Activated CD4-positive, alpha-beta memory T cell treated with anti-CD3 and anti-CD28 coated beads for 36 hours (primary cell): ENCODE data around the gene UPK3A. TPM values are rescaled to one million over a fixed set of nuclear protein-coding genes. Genes with fewer than 3 reads are reported as not detected.

Experiments used
- CTCF ChIA-PET: fragments of 350-600 bp; sonication (Branson Sonifier 250); formaldehyde crosslinking; loops from one replicate; lab custom pipeline; 2021; ENCODE audit warnings: antibody characterized with exemption, inconsistent platforms; lab: Charles Lee
- POLR2A ChIA-PET: fragments of 350-600 bp; sonication (Branson Sonifier 250); formaldehyde crosslinking; loops from one replicate; lab custom pipeline; 2021; ENCODE audit warnings: antibody characterized with exemption; lab: Charles Lee
- DNase-seq: peaks from one replicate; pipeline ENCODE4 v3.0.0-alpha.2; 2020
- H3K27ac Mint-ChIP-seq: one replicate; pipeline ENCODE4 v1.8.0; 2021; ENCODE audit warnings: mixed read lengths
- H3K27me3 Mint-ChIP-seq: one replicate; pipeline ENCODE4 v1.8.0; 2021; ENCODE audit warnings: mixed read lengths
- H3K36me3 Mint-ChIP-seq: one replicate; pipeline ENCODE4 v1.8.0; 2021; ENCODE audit warnings: mixed read lengths
- H3K4me1 Mint-ChIP-seq: one replicate; pipeline ENCODE4 v1.8.0; 2021; ENCODE audit warnings: low read depth, mixed read lengths
- H3K4me3 Mint-ChIP-seq: one replicate; pipeline ENCODE4 v1.8.0; 2021; ENCODE audit warnings: mild to moderate bottlenecking, mixed read lengths
- H3K9me3 Mint-ChIP-seq: one replicate; pipeline ENCODE4 v1.8.0; 2021; ENCODE audit warnings: mixed read lengths
- intact Hi-C: fragments of 100-400 bp; cut with micrococcal nuclease; formaldehyde crosslinking; loops from one replicate; pipeline ENCODE4 v1.15.1; 2023
- total RNA-seq, 2 experiments: library from RNA; stranded (reverse); gene quantifications; one replicate each; pipeline ENCODE4 v1.2.3, GENCODE V29; 2021

UPK3A gene
- total RNA-seq, 2 experiments from 2014 or later: not detected

DNA sequence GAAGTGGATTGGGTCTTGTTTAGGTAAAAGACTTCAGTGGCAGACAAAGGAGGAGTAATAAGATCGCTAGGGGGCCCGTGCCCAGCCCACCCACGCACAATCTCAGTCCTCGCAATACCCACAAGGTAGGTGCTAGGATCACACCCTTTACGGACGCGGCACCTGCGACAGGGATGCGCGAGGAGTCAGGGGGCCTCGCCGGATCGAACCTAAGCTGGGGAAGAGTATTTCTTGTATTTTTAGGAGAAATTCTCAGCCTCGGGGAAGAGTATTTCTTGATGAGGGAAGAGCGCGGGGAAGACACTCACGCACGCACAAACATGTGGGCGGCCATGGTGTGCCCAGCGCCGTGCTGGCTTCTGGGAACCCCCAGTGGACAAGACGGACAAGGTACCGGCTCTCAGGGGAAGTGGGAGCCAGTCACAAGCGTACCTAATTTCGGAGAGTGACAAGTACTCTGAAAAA is 24.2 kb downstream of the UPK3A start:
- DNase-seq: peak; percentile 50
- H3K4me1 Mint-ChIP-seq: peaks cover 38% of the 10 kb centered on the region
- peak overlapping the region; percentile 83 for H3K4me3 Mint-ChIP-seq
- intact Hi-C loops: loop anchor here (1.0 to 2.0 kb wide), 3 partner anchors 9 to 68 kb away; partner anchors contain the start of gene KIAA0930
- H3K27me3 Mint-ChIP-seq: no peaks in the 10 kb centered on the region
- POLR2A ChIA-PET: interaction anchor here (1.3 kb wide), 1 partner anchor 9 kb away, joined by 3 read pairs; no protein-coding TSS in a partner anchor
- no peaks in the 10 kb centered on the region for H3K9me3 Mint-ChIP-seq
- H3K27ac Mint-ChIP-seq: peak overlapping the region; percentile 92
- CTCF ChIA-PET: no interaction called here
- no peaks in the 10 kb centered on the region for H3K36me3 Mint-ChIP-seq

DNA sequence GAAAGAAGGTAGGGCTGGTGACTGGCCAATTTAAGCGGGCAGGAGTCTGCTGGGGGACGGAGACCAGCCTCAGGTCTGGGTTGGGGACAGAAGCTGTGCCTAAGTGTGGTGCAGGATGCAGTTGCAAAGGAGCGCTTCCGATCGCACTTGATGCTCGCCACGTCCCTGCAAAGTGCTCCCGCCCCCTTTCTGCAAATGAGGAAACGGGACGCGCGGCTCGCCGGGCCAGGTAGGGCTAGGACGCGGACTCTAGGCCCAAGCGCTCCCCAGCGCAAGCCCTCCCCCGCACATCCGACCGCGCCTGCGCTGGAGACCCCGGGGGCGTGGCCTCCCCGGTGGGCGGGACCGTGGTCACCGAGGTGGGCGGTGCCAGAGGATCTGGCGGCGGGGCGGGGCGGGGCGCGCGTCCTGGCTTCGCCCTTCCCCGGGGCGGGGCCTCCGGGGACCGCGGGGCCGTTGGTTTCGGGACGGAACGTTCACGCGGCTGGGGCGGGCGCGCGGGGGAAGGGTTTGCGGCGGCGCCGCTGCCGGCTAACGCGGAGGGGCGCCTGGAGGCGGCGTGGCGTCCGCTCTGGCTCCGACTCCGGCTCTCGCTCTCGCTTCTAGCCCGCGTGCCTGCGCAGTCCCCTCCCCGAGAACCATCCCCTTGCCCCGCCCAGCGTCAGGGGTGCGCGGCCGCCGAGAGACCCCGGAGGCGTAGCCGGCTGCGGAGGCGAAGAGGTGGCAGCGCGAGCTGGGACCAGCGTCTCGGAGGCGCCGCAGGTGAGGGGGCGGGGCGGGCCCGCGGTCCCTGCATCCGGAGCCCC is 24.9 kb downstream of the UPK3A start, which contains the start of gene FAM118A:
FAM118A (plus strand) TSS at position 513 of the 806 bp plus-strand sequence. CDS start 12,446 bp downstream, outside the sequence.
- Mint-ChIP-seq H3K4me3 (peak within 1 kb of the TSS; percentile 83), H3K9me3 (no peaks in the 10 kb centered on the region), H3K27ac (peak within 1 kb of the TSS; percentile 92), H3K36me3 (no peaks in the 10 kb centered on the region), H3K4me1 (peaks cover 44% of the 10 kb centered on the region), H3K27me3 (no peaks in the 10 kb centered on the region)
- intact Hi-C loops: loop anchor here (1.0 to 2.0 kb wide), 3 partner anchors 9 to 69 kb away; partner anchors contain the start of gene KIAA0930
- ChIA-PET CTCF (no interaction called here), POLR2A (interaction anchor here (1.0 to 1.3 kb wide), 2 partner anchors 8 to 10 kb away, joined by 3 read pairs; no protein-coding TSS in a partner anchor)
- peak; percentile 97 for DNase-seq

DNA sequence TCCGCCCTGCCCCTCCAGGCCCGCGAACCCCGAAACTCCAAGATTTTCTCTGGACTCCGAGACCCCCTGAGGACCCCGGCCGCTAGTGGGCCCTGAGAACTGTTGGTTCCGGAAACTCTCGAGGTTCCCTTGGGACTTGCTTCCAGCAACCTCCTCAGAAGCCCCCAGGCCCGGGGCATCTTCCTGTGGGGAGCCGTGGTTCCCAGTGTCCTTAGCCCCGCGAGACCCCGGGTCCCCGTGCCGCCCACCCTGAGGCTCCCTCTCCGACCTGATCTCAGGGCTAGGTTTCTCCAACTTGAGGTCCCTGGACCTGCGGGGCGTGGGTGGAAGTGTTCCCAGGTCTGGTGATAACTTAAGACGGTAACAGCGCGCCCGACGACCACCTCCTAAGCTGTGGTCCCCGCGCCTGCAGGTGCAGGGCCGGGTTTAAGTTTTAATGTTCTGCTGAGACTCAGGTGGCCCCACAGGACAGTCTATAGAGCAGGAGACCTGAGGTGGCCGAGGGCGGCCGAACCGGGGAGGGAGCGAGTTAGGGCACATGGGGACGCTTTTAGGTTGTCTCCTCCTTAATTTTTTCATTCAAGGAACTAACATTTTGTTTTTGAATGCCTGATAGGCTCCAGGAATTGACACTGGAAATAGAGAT is 25.7 kb downstream of the UPK3A start:
- intact Hi-C loops: no loop called here
- POLR2A ChIA-PET: interaction anchor here (1.0 to 1.4 kb wide), 3 partner anchors 7 to 103 kb away, joined by 3 to 4 read pairs (median 3); partner anchors contain the start of genes RIBC2 and SMC1B
- CTCF ChIA-PET: no interaction called here
- no peaks in the 10 kb centered on the region for H3K27me3 Mint-ChIP-seq
- H3K4me1 Mint-ChIP-seq: peaks cover 51% of the 10 kb centered on the region
- no peaks in the 10 kb centered on the region for H3K9me3 Mint-ChIP-seq
- no peaks in the 10 kb centered on the region for H3K36me3 Mint-ChIP-seq
- DNase-seq: peak; percentile 31
- H3K27ac Mint-ChIP-seq: peak overlapping the region; percentile 71
- peak overlapping the region; percentile 80 for H3K4me3 Mint-ChIP-seq

DNA sequence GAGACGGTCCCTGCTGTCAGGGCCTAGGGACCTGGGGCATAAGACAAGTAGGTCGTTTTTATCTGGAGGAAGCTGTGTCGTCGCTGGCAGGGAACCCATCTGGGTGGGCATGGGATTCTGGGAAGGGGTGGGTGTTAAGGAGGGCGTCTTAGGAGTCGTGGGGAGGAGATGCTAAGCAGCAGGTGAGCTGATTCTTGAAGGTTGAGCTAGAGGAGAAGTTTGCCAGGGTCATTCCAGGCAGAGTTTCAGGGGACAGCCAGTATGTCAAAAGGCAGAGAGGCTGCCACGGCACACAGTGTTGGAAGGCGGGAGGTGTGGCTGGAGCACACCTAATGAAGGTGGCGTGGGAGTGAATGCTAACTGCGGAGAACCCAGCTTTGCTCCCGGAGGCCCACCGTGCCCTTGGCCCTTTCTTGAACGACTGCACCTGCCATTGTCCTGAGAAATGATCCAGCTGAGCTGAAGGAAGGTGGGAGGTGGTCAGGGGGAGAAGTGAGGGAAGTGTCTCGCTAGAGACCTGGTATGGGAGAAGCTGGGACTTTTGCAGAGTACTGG is 26.3 kb downstream of the UPK3A start:
- POLR2A ChIA-PET: interaction anchor here (1.4 kb wide), 1 partner anchor 102 kb away, joined by 4 read pairs; the partner anchor contains the start of genes RIBC2 and SMC1B
- intact Hi-C loops: no loop called here
- Mint-ChIP-seq H3K4me1 (peaks cover 57% of the 10 kb centered on the region), H3K9me3 (no peaks in the 10 kb centered on the region), H3K36me3 (no peaks in the 10 kb centered on the region), H3K27ac (peak overlapping the region; percentile 71), H3K4me3 (peak overlapping the region; percentile 80), H3K27me3 (no peaks in the 10 kb centered on the region)
- no peak for DNase-seq
- CTCF ChIA-PET: no interaction called here

DNA sequence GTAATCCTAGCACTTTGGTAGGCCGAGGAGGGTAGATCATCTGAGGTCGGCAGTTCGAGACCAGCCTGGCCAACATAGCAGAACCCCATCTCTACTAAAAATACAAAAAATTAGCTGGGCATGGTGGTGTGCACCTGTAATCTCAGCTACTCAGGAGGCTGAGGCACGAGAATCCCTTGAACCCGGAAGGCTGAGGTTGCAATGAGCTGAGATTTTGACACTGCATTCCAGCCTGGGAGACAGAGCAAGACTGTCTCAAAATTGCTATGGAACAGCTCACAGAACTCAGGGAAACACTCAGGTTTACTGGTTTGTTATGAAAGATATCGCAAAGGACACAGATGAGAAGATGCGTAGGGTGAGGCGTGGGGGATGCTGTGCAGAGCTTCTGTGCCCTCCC is 27.7 kb downstream of the UPK3A start:
- no peak overlapping the region for H3K4me3 Mint-ChIP-seq
- CTCF ChIA-PET: no interaction called here

DNA sequence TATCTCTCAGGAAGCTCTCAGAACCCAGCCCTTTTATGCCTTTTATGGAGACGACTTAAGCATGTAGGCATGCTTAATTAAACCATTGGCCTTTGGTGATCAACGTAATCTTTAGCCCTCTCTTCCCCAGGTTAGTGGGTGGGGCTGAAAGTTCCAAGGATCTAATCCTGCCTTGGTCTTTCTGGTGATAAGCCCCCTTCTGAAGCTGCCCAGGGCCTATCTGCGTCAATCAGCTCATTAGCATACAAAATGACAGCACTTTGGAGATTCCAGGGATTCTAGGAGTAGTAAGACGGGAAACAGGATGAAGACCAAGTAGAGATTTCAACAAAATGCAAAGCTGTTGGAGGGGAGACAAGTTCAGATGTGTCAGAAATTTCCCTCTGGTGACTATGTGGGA is 28.1 kb downstream of the UPK3A start:
- no peaks in the 10 kb centered on the region for H3K36me3 Mint-ChIP-seq
- no peak overlapping the region for H3K4me3 Mint-ChIP-seq
- CTCF ChIA-PET: no interaction called here

More for the DNA sequence above, 27.7 kb downstream of the UPK3A start:
- H3K9me3 Mint-ChIP-seq: no peaks in the 10 kb centered on the region
- no peak overlapping the region for H3K27ac Mint-ChIP-seq
- intact Hi-C loops: no loop called here
- no peaks in the 10 kb centered on the region for H3K27me3 Mint-ChIP-seq
- no peak for DNase-seq
- peaks cover 70% of the 10 kb centered on the region for H3K4me1 Mint-ChIP-seq
- H3K36me3 Mint-ChIP-seq: no peaks in the 10 kb centered on the region
- POLR2A ChIA-PET: interaction anchor here (1.3 kb wide), 1 partner anchor 9 kb away, joined by 4 read pairs; no protein-coding TSS in a partner anchor

DNA sequence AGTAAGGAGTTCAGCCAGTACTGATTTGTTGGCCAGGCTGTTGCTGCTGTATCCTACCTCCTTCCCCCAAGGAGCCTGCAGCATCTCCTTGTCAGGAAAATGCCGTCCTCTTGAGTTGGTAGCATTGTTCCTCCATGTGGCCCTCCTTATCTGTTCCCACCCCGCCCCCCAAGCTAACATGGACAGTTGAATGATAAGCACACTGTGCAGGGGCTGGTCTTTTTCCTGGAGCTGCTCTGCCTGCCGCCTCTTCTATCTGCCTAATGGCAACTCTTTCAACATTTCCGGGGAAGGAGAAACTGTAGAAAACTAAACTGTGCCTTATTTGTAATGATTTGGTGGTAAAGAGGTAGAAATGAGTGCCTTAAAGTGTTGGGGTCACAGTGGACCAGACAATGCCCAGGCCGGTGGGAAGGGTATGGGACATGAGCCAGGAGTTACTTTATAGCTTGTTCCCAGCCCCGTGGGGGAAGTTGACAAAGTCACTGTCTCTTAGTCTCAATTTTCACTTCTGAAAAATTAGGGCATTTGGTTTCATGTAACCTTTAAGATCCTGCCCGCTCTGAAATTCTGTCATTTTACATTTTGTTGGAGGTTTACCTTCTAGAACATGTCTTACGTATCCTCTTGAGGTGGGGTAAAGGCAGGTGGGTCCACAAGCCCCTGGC is 29.4 kb downstream of the UPK3A start:
- ChIA-PET POLR2A (no interaction called here), CTCF (no interaction called here)
- H3K4me1 Mint-ChIP-seq: peaks cover 79% of the 10 kb centered on the region
- no peak overlapping the region for H3K4me3 Mint-ChIP-seq
- no peaks in the 10 kb centered on the region for H3K9me3 Mint-ChIP-seq
- no peaks in the 10 kb centered on the region for H3K36me3 Mint-ChIP-seq
- DNase-seq: no peak
- intact Hi-C loops: no loop called here
- H3K27me3 Mint-ChIP-seq: no peaks in the 10 kb centered on the region
- H3K27ac Mint-ChIP-seq: peak overlapping the region; percentile 19

More for the DNA sequence above, 28.1 kb downstream of the UPK3A start:
- intact Hi-C loops: no loop called here
- H3K27ac Mint-ChIP-seq: no peak overlapping the region
- H3K4me1 Mint-ChIP-seq: peaks cover 74% of the 10 kb centered on the region
- POLR2A ChIA-PET: interaction anchor here (1.3 kb wide), 1 partner anchor 9 kb away, joined by 4 read pairs; no protein-coding TSS in a partner anchor
- no peak for DNase-seq
- H3K9me3 Mint-ChIP-seq: no peaks in the 10 kb centered on the region
- H3K27me3 Mint-ChIP-seq: no peaks in the 10 kb centered on the region

DNA sequence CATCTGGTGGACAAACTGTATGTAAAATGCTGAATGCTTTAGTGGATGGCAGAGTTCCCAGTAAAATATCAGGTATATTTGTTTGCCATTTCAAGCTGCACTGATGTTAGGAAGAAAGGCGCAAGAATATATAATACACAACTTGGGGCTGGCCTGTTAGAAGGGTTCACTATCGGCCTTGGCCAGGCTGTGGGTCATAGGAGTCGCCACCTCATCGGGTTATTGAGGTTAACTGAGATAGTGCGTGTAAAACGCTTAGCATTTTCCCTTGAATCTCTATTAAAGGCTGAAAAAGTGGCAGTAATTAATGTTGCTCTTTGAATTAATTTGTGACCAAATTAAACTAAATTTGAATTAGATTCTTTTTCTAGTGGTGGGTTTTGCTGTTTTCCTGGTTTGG is 30.0 kb downstream of the UPK3A start:
- intact Hi-C loops: loop anchor here (5.0 kb wide), 1 partner anchor 152 kb away; the partner anchor contains the start of gene NUP50
- POLR2A ChIA-PET: no interaction called here
- H3K4me1 Mint-ChIP-seq: peaks cover 82% of the 10 kb centered on the region

DNA sequence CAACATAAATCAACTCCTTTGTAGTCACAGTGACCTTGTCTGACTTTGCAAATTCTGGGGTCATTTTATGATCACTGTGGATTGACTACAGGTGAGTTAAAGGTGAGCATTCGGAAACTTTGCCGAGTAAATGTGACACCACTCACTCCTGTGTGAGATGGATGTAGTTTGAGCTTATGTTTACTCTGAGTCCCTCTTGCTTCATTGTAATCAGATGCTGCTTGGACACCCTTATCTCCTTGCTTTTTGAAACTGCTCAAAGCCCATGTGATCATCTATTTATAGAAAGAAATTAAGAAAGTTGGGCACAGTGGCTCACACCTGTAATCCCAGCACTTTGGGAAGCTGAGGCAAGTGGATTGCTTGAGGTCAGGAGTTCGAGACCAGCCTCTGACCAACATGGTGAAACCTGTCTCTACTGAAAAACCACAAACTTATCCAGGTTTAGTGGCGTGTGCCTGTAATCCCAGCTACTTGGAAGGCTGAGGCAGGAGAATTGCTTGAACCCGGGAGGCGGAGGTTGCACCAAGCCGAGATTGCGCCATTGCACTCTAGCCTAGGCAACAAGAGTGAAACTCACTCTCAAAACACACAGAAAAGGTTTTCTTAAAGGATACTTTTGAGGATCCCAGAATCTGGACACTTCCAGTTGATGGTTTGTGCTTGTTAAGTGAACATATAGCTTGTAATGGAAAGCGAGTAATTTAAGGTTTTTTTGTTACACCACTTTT is 32.2 kb downstream of the UPK3A start:
- DNase-seq: no peak
- Mint-ChIP-seq H3K36me3 (no peaks in the 10 kb centered on the region), H3K27ac (peak overlapping the region; percentile 95), H3K9me3 (no peaks in the 10 kb centered on the region), H3K27me3 (no peaks in the 10 kb centered on the region), H3K4me1 (peaks cover 76% of the 10 kb centered on the region), H3K4me3 (no peak overlapping the region)
- intact Hi-C loops: loop anchor here (5.0 kb wide), 1 partner anchor 155 kb away; the partner anchor contains the start of gene NUP50
- ChIA-PET POLR2A (interaction anchor here (1.6 kb wide), 1 partner anchor 7 kb away, joined by 3 read pairs; the partner anchor contains the start of gene FAM118A), CTCF (no interaction called here)

More for the DNA sequence above, 30.0 kb downstream of the UPK3A start:
- H3K9me3 Mint-ChIP-seq: no peaks in the 10 kb centered on the region
- H3K27me3 Mint-ChIP-seq: no peaks in the 10 kb centered on the region
- no peak overlapping the region for H3K4me3 Mint-ChIP-seq
- no peaks in the 10 kb centered on the region for H3K36me3 Mint-ChIP-seq
- no peak overlapping the region for H3K27ac Mint-ChIP-seq
- CTCF ChIA-PET: no interaction called here
- DNase-seq: no peak

DNA sequence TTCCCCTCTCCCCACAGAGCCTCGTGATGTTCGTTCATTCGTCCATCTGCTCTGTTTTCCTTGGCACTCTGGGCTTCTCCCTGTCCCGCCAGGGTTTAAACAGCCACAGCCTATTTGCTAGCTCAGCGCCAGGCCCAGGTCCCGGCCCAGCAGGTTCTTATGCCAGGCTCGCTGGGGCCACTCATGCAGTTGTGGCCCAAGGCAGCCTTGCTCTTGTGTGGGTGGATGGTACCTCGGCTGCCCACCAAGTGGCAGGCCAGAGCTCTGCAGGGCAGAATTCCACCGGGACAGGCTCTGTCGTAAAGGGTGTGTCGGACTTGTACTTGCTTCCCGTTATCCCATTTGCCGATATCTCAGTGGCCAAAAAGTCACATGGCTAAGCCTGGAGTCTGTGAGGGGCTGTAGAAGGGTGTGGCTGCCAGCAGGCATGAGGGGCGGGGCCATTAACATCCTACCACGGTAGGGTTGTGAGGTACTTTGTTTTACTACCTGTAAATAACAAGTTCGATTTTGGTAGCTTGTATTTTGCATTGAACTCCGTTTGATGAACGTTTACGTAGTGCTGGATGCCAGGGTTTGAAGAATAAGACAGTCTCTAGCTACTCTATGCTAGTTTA is 32.9 kb downstream of the UPK3A start:
- CTCF ChIA-PET: interaction anchor here (0.5 to 0.7 kb wide), 2 partner anchors 89 to 162 kb away, joined by 3 read pairs; no protein-coding TSS in a partner anchor
- POLR2A ChIA-PET: interaction anchor here (0.7 to 1.6 kb wide), 2 partner anchors 8 to 39 kb away, joined by 3 read pairs; partner anchors contain the start of gene FAM118A

More for the DNA sequence above, 32.9 kb downstream of the UPK3A start:
- Mint-ChIP-seq H3K9me3 (no peaks in the 10 kb centered on the region), H3K27me3 (no peaks in the 10 kb centered on the region), H3K4me3 (peak overlapping the region; percentile 75), H3K4me1 (peaks cover 71% of the 10 kb centered on the region), H3K36me3 (peaks cover 2% of the 10 kb centered on the region), H3K27ac (peak overlapping the region; percentile 95)
- intact Hi-C loops: loop anchor here (1.0 to 5.0 kb wide), 5 partner anchors 8 to 155 kb away; partner anchors contain the start of genes FAM118A and NUP50
- DNase-seq: peak; percentile 22
